ENCODE measurements around the gene PFKP.

The PFKP gene

GRCh38 chr10:3034616-3035015 is 32.7 kb upstream of the PFKP start:
- DNase-seq (ENCODE audit: low read depth) = no peak
- TF ChIP-seq MYC (IDR thresholded peaks at IDR 0.05; ENCODE audit: low read depth, low read length) (no peak), MAX (IDR thresholded peaks at IDR 0.05; ENCODE audit: low read depth, low read length) (no peak), POLR2A (IDR thresholded peaks at IDR 0.05; ENCODE audit: extremely low read depth, insufficient read length) (no peak)
- TF ChIP-seq, protein P1, sequence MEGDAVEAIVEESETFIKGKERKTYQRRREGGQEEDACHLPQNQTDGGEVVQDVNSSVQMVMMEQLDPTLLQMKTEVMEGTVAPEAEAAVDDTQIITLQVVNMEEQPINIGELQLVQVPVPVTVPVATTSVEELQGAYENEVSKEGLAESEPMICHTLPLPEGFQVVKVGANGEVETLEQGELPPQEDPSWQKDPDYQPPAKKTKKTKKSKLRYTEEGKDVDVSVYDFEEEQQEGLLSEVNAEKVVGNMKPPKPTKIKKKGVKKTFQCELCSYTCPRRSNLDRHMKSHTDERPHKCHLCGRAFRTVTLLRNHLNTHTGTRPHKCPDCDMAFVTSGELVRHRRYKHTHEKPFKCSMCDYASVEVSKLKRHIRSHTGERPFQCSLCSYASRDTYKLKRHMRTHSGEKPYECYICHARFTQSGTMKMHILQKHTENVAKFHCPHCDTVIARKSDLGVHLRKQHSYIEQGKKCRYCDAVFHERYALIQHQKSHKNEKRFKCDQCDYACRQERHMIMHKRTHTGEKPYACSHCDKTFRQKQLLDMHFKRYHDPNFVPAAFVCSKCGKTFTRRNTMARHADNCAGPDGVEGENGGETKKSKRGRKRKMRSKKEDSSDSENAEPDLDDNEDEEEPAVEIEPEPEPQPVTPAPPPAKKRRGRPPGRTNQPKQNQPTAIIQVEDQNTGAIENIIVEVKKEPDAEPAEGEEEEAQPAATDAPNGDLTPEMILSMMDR (IDR thresholded peaks at IDR 0.05; ENCODE audit: low read depth, low read length) = no peak
- no peak overlapping the region for H3K4me3 ChIP-seq (ENCODE audit: low read depth, low read length)

DNA sequence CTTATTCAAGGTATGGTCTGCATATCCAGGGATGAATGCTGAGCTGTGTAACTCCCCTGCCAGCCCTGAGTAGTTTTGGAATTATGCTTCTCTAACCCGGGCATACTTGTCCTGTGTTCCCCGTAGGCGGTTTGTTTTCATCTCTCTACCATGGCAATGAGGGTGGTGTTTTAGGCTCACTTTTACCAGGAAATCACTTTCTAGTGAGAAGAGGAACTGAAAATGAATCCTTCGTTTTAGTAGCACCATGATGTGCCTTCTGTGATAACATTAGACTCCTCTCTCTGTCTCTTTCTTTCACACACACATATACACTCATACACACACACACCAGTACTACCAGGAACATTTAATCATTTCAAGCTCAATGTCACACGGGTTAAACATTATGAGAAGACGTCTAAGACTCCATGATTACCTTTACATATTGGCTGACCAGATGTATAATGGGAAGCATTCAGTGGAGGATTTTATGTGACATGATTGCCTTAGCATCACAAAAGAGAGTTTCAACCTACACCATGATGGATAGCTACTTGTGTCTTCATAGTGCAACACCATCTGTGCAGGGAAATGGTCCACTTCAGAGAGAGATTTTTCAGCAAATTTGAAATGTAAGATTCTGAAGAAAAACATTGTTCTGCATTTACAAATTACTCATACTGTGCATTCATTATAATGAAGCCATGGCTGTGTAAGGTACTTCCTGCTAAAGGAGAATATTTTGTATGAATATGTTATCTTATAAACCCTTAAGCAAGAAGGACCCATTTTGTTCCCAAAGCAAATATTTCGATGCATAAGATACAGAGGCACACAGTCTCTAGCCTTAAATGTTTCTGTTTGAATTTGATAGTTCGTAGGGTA is 31.0 kb upstream of the PFKP start:
- no peak overlapping the region for H3K4me3 ChIP-seq (ENCODE audit: low read depth, low read length)
- TF ChIP-seq, protein P1 (IDR thresholded peaks at IDR 0.05; ENCODE audit: low read depth, low read length) = no peak
- TF ChIP-seq MAX (IDR thresholded peaks at IDR 0.05; ENCODE audit: low read depth, low read length) (no peak), POLR2A (IDR thresholded peaks at IDR 0.05; ENCODE audit: extremely low read depth, insufficient read length) (no peak), MYC (IDR thresholded peaks at IDR 0.05; ENCODE audit: low read depth, low read length) (no peak)
- no peak for DNase-seq (ENCODE audit: low read depth)

DNA sequence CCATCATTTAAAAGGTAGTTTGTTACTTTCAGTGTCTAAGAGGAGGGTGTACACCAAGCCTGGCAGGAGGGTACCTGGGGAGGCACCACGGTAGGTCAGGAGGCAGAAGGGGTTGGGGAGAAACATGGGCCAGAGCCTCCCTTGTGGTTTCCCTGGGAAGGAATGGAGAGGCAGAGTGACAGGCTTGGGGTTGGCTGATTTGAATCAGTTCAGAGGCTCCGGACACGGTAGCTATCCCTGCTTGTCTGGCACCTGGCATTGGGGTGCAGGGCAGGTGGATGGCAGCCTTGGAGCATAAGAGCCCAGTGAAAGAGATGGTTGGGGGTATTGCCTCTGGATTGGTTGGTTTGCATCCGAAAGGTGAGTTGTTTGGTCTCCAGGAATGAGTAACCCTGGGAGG is 30.2 kb upstream of the PFKP start:
- TF ChIP-seq MAX (IDR thresholded peaks at IDR 0.05; ENCODE audit: low read depth, low read length) (no peak), POLR2A (IDR thresholded peaks at IDR 0.05; ENCODE audit: extremely low read depth, insufficient read length) (no peak), MYC (IDR thresholded peaks at IDR 0.05; ENCODE audit: low read depth, low read length) (no peak)
- TF ChIP-seq, protein P1 (IDR thresholded peaks at IDR 0.05; ENCODE audit: low read depth, low read length) = no peak
- H3K4me3 ChIP-seq (ENCODE audit: low read depth, low read length) = no peak overlapping the region
- DNase-seq (ENCODE audit: low read depth) = no peak

GRCh38 chr10:3040069-3040468 is 27.3 kb upstream of the PFKP start:
- TF ChIP-seq POLR2A (IDR thresholded peaks at IDR 0.05; ENCODE audit: extremely low read depth, insufficient read length) (no peak), MYC (IDR thresholded peaks at IDR 0.05; ENCODE audit: low read depth, low read length) (no peak), MAX (IDR thresholded peaks at IDR 0.05; ENCODE audit: low read depth, low read length) (no peak)
- TF ChIP-seq, protein P1 (IDR thresholded peaks at IDR 0.05; ENCODE audit: low read depth, low read length) = no peak
- DNase-seq (ENCODE audit: low read depth) = no peak

GRCh38 chr10:3042589-3042988 is 24.8 kb upstream of the PFKP start:
- TF ChIP-seq POLR2A (IDR thresholded peaks at IDR 0.05; ENCODE audit: extremely low read depth, insufficient read length) = no peak
- no peak for TF ChIP-seq MYC (IDR thresholded peaks at IDR 0.05; ENCODE audit: low read depth, low read length)
- TF ChIP-seq, protein P1 (IDR thresholded peaks at IDR 0.05; ENCODE audit: low read depth, low read length) = no peak
- no peak for TF ChIP-seq MAX (IDR thresholded peaks at IDR 0.05; ENCODE audit: low read depth, low read length)

More at GRCh38 chr10:3040069-3040468, 27.3 kb upstream of the PFKP start:
- no peak overlapping the region for H3K4me3 ChIP-seq (ENCODE audit: low read depth, low read length)

More at GRCh38 chr10:3042589-3042988, 24.8 kb upstream of the PFKP start:
- DNase-seq (ENCODE audit: low read depth) = no peak
- no peak overlapping the region for H3K4me3 ChIP-seq (ENCODE audit: low read depth, low read length)

Data from NB4 (cell line).